PFSK-1 (cell line): ENCODE results near the gene KATNAL2.

Source experiments
- POLR2AphosphoS5 ChIP-seq: IDR thresholded peaks from 2 replicates; pipeline ENCODE4 v1.6.1; 2012; ENCODE audit warnings: low read depth, mild to moderate bottlenecking, control low read depth, low read length, moderate library complexity
- SIN3A ChIP-seq: IDR thresholded peaks from 2 replicates; pipeline ENCODE4 v1.6.1; 2012; ENCODE audit warnings: mild to moderate bottlenecking, low read length, moderate library complexity, borderline replicate concordance; ENCODE audit not compliant: insufficient read depth
- TAF1 ChIP-seq: IDR thresholded peaks from 2 replicates; pipeline ENCODE4 v1.6.1; 2012; ENCODE audit warnings: low read length, control low read depth, borderline replicate concordance; ENCODE audit not compliant: insufficient read depth

DNA sequence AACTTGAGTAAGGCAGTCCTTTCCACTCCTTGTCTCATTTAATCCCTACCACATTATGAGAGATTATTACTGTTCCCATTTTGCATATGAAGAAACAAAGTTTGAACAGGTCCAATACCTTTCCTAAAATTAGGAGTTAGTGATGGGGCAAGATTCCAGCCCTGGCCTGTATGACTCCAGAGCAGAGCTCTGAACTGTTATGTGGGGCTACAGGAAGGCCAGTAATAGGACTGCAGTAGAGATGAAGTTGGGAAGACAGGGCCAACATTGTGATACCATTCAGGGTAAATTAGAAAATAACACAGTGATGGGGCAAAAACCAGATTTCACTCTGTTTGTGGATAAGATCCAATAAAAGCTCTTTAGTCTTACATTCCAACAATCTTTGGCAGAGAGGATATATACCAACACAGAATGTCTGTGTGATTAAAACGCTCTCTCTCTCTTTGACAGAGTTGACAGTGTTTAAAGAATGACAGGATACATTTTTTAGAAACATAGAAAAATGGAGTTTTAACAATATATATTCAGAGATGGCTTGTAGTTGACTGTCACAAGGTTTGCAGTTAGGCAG lies 22.7 kb downstream of the KATNAL2 start:
- TF ChIP-seq POLR2AphosphoS5 = no peak
- no peak for TF ChIP-seq SIN3A
- no peak for TF ChIP-seq TAF1
